ENCODE results near the gene FBXO8. TPM values are rescaled to one million over a fixed set of nuclear protein-coding genes. Genes with fewer than 3 reads are reported as not detected.
A peak's percentile ranks its signal among the peaks of the same experiment; 100 is the strongest.

FBXO8 gene
- total and polyA plus RNA-seq, 4 experiments from 2014 or later: 10.8 to 32.2 (median 26.6) TPM

DNA sequence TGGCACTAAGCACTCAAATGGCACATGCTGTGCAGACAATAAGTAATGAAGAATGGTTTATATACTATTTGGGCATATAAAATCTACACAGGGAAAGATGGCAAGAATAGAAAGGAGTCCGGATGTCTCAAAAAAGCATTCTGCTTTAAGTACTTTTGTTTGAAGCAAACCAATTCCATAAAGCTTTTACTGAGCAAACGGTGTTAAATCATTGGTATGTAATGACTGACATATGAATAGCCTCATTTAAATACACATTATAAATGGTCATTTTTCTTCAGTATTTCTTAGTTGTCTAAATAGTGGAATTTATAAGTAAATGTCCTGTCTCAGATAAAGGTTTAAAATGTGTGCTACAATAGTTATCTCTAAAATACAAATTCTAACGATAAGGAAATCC is 6.0 kb downstream of the FBXO8 start:
- DNase-seq: no peak
- Mint-ChIP-seq H3K4me1 (peaks cover 37 to 69% (median 49%) of the 10 kb centered on the region in 4 donors), H3K9me3 (no peaks in the 10 kb centered on the region), H3K4me3 (no peak overlapping the region), H3K36me3 (peaks cover 23 to 26% of the 10 kb centered on the region in 2 donors), H3K27me3 (no peaks in the 10 kb centered on the region), H3K27ac (peak overlapping the region in 3 of 7 donors; percentile 24 to 59 (median 50))
- Histone ChIP-seq H3K36me3 (ENCODE audit: insufficient read depth, low read length) (no peaks in the 10 kb centered on the region), H3K4me1 (ENCODE audit: insufficient read depth, low read length) (peaks cover 44% of the 10 kb centered on the region), H3K27ac (ENCODE audit: low read depth, low read length) (no peak overlapping the region), H3K9me3 (ENCODE audit: control insufficient read depth in 1 of 2, low read length in 2 of 2) (no peaks in the 10 kb centered on the region), H3K27me3 (ENCODE audit: insufficient read depth, low read length) (no peaks in the 10 kb centered on the region), H3K4me3 (ENCODE audit: low read length in 2 of 2) (no peak overlapping the region)
- intact Hi-C loops (cut with micrococcal nuclease): no loop called here
- CTCF ChIA-PET (ENCODE audit: partially characterized antibody): no interaction called here
- POLR2A ChIA-PET (ENCODE audit: partially characterized antibody): no interaction called here

DNA sequence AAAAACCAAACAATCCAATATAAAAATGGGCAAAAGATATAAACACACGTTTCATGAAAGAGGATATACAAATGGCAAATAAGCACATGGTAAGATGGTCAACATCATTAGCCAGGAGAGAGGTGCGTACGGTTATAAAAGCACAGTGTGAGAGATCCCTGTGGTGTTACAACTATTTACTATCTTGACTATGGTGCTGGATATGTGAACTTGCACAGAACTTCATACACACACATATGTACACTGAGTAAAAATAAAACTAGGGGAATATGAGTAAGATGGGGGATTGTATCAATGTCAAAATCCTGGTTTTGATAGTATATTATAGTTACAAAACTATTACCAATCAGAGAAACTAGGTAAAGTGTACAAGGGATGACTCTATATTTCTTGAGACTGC is 8.4 kb downstream of the FBXO8 start:
- no peak for DNase-seq
- Mint-ChIP-seq H3K4me3 (no peak overlapping the region), H3K9me3 (no peaks in the 10 kb centered on the region), H3K36me3 (peaks cover 22 to 26% of the 10 kb centered on the region in 2 donors), H3K4me1 (peaks cover 27 to 57% (median 43%) of the 10 kb centered on the region in 4 donors), H3K27me3 (no peaks in the 10 kb centered on the region), H3K27ac (peak overlapping the region in 1 of 7 donors; percentile 73)
- ChIA-PET CTCF (ENCODE audit: partially characterized antibody) (no interaction called here), POLR2A (ENCODE audit: partially characterized antibody) (no interaction called here)
- H3K27ac ChIP-seq (ENCODE audit: low read depth, low read length): no peak overlapping the region
- H3K4me3 ChIP-seq (ENCODE audit: low read length in 2 of 2): no peak overlapping the region
- no peaks in the 10 kb centered on the region for H3K36me3 ChIP-seq (ENCODE audit: insufficient read depth, low read length)
- intact Hi-C loops (cut with micrococcal nuclease): no loop called here
- H3K27me3 ChIP-seq (ENCODE audit: insufficient read depth, low read length): no peaks in the 10 kb centered on the region
- H3K4me1 ChIP-seq (ENCODE audit: insufficient read depth, low read length): peaks cover 24% of the 10 kb centered on the region
- no peaks in the 10 kb centered on the region for H3K9me3 ChIP-seq (ENCODE audit: control insufficient read depth in 1 of 2, low read length in 2 of 2)

DNA sequence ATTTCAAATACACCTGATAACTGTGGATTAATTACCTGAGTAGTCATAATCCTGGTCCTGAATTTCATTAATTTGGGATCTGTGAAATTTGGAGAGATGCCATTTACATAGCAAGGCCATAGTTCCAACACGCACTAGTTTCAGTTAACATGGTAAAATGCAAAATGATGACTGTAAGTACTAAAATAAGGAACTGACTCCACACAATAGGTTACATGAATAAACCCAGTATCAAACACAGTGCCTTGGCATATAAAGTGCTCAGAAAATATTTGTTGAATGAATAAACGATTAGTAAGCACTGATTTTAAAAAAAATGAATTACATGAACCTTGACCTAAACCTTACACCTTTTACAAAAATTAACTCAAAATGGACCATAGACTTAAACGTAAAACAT is 9.0 kb downstream of the FBXO8 start:
- no peaks in the 10 kb centered on the region for H3K9me3 ChIP-seq (ENCODE audit: control insufficient read depth in 1 of 2, low read length in 2 of 2)
- no peak for DNase-seq
- Mint-ChIP-seq H3K4me1 (peaks cover 21 to 51% (median 36%) of the 10 kb centered on the region in 4 donors), H3K9me3 (no peaks in the 10 kb centered on the region), H3K27me3 (no peaks in the 10 kb centered on the region), H3K36me3 (peaks cover 18 to 20% of the 10 kb centered on the region in 2 donors), H3K4me3 (peak overlapping the region in 1 of 8 donors; percentile 15), H3K27ac (no peak overlapping the region)
- H3K27ac ChIP-seq (ENCODE audit: low read depth, low read length): no peak overlapping the region
- POLR2A ChIA-PET (ENCODE audit: partially characterized antibody): no interaction called here
- H3K4me3 ChIP-seq (ENCODE audit: low read length in 2 of 2): no peak overlapping the region
- intact Hi-C loops (cut with micrococcal nuclease): loop anchor here (1.0 kb wide), 1 partner anchor 9 kb away; the partner anchor contains the start of genes CEP44 and FBXO8
- CTCF ChIA-PET (ENCODE audit: partially characterized antibody): no interaction called here
- peaks cover 19% of the 10 kb centered on the region for H3K4me1 ChIP-seq (ENCODE audit: insufficient read depth, low read length)
- H3K36me3 ChIP-seq (ENCODE audit: insufficient read depth, low read length): no peaks in the 10 kb centered on the region
- no peaks in the 10 kb centered on the region for H3K27me3 ChIP-seq (ENCODE audit: insufficient read depth, low read length)

DNA sequence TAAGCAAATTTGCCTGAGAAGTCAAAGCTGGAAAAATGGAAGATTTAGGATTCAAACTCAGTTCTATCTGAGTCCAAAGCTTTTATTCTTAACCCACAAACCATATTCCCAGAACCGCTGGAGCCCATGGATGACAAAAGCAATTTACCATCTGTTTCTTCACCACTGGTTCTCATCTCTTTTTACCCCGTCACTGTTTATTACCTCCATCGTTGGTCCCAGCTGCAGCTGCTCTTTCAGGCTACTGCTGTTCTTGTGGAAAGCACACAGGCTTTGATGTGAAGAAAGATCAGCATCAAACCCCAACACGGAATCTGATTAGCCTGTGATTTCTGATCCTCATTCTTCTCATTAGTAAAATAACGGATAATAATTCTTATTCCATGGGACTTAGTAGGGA is 9.5 kb downstream of the FBXO8 start:
- no peak overlapping the region for H3K4me3 Mint-ChIP-seq
- H3K4me1 Mint-ChIP-seq: peaks cover 17 to 46% (median 32%) of the 10 kb centered on the region in 4 donors
- no peak overlapping the region for H3K27ac ChIP-seq (ENCODE audit: low read depth, low read length)
- POLR2A ChIA-PET (ENCODE audit: partially characterized antibody): no interaction called here
- CTCF ChIA-PET (ENCODE audit: partially characterized antibody): no interaction called here
- peaks cover 17% of the 10 kb centered on the region for H3K4me1 ChIP-seq (ENCODE audit: insufficient read depth, low read length)
- H3K27ac Mint-ChIP-seq: peak overlapping the region in 1 of 7 donors; percentile 50
- no peak for DNase-seq
- no peaks in the 10 kb centered on the region for H3K36me3 ChIP-seq (ENCODE audit: insufficient read depth, low read length)
- intact Hi-C loops (cut with micrococcal nuclease): loop anchor here (1.0 kb wide), 1 partner anchor 9 kb away; the partner anchor contains the start of genes CEP44 and FBXO8
- H3K9me3 ChIP-seq (ENCODE audit: control insufficient read depth in 1 of 2, low read length in 2 of 2): no peaks in the 10 kb centered on the region
- no peaks in the 10 kb centered on the region for H3K9me3 Mint-ChIP-seq
- no peaks in the 10 kb centered on the region for H3K27me3 Mint-ChIP-seq
- no peaks in the 10 kb centered on the region for H3K27me3 ChIP-seq (ENCODE audit: insufficient read depth, low read length)
- H3K4me3 ChIP-seq (ENCODE audit: low read length in 2 of 2): no peak overlapping the region
- H3K36me3 Mint-ChIP-seq: peaks cover 14 to 15% of the 10 kb centered on the region in 2 donors

DNA sequence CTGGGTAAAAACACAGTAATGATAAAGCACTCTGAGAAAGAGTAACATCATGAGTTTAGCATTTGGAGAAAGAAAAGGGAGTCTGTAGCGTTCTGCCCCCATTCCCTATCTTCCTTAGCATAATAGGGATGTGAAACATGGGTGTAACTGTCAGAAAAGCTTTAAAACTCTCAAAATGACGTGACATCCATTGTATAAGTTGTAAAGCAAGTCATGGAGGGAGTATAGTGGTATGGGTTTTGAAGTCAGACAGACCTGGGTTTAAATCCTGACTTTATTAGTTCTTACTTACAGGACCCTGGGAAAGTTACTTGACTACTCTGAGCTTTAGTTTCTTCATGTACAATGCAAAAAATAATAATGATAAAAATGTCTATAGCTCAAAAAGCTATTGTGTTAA is 17.1 kb downstream of the FBXO8 start:
- Mint-ChIP-seq H3K27ac (no peak overlapping the region), H3K4me1 (peaks cover 14 to 19% (median 14%) of the 10 kb centered on the region in 4 donors), H3K4me3 (no peak overlapping the region), H3K9me3 (no peaks in the 10 kb centered on the region), H3K27me3 (no peaks in the 10 kb centered on the region), H3K36me3 (peaks cover 18% of the 10 kb centered on the region in 2 donors)
- Histone ChIP-seq H3K36me3 (ENCODE audit: insufficient read depth, low read length) (no peaks in the 10 kb centered on the region), H3K4me3 (ENCODE audit: low read length in 2 of 2) (no peak overlapping the region), H3K9me3 (ENCODE audit: control insufficient read depth in 1 of 2, low read length in 2 of 2) (no peaks in the 10 kb centered on the region), H3K27me3 (ENCODE audit: insufficient read depth, low read length) (no peaks in the 10 kb centered on the region), H3K4me1 (ENCODE audit: insufficient read depth, low read length) (no peaks in the 10 kb centered on the region), H3K27ac (ENCODE audit: low read depth, low read length) (no peak overlapping the region)
- intact Hi-C loops (cut with micrococcal nuclease): no loop called here
- POLR2A ChIA-PET (ENCODE audit: partially characterized antibody): no interaction called here
- CTCF ChIA-PET (ENCODE audit: partially characterized antibody): interaction anchor here (0.7 kb wide), 1 partner anchor 56 kb away, joined by 3 read pairs; no protein-coding TSS in a partner anchor
- no peak for DNase-seq

DNA sequence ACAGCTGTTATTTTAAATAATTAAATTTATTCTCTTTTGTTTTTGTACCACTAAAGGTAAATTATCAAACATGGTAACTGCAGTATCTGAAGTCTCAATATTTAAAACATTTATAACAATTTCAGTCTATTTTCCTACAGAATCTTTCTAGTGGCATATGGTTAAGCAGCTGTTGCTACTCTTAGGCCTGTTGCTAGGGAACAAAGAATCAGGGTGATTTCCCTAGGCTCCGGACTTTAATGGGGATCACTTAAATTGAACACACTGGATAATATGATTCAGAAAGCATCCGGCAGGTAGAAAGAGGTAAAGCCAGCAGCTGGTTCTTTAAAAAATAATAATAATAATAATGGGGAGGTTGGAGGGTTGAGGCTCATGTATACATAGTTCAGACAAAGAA is 17.6 kb downstream of the FBXO8 start:
- no peaks in the 10 kb centered on the region for H3K4me1 ChIP-seq (ENCODE audit: insufficient read depth, low read length)
- DNase-seq: no peak
- Mint-ChIP-seq H3K4me1 (peaks cover 9 to 14% (median 11%) of the 10 kb centered on the region in 4 donors), H3K4me3 (no peak overlapping the region), H3K27ac (no peak overlapping the region), H3K9me3 (no peaks in the 10 kb centered on the region), H3K27me3 (no peaks in the 10 kb centered on the region), H3K36me3 (peaks cover 13% of the 10 kb centered on the region in 2 donors)
- ChIA-PET POLR2A (ENCODE audit: partially characterized antibody) (no interaction called here), CTCF (ENCODE audit: partially characterized antibody) (no interaction called here)
- H3K9me3 ChIP-seq (ENCODE audit: control insufficient read depth in 1 of 2, low read length in 2 of 2): no peaks in the 10 kb centered on the region
- H3K27me3 ChIP-seq (ENCODE audit: insufficient read depth, low read length): no peaks in the 10 kb centered on the region
- H3K4me3 ChIP-seq (ENCODE audit: low read length in 2 of 2): no peak overlapping the region
- no peak overlapping the region for H3K27ac ChIP-seq (ENCODE audit: low read depth, low read length)
- intact Hi-C loops (cut with micrococcal nuclease): no loop called here
- no peaks in the 10 kb centered on the region for H3K36me3 ChIP-seq (ENCODE audit: insufficient read depth, low read length)

DNA sequence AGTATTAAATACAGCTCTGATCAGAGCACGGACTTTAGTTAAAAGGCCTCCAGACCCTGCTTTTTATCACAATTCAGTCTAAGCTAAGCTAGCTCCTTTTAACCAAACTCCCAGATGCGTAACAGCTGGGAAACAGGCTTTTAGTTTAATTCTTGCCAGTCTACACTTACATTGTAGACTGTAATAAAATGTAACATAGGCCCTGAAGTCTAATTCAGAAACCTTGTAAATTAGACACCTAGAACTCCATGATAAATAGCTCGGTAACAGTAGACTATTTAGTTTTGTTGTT is 20.1 kb downstream of the FBXO8 start:
- Histone ChIP-seq H3K9me3 (ENCODE audit: control insufficient read depth in 1 of 2, low read length in 2 of 2) (no peaks in the 10 kb centered on the region), H3K4me3 (ENCODE audit: low read length in 2 of 2) (no peak overlapping the region), H3K4me1 (ENCODE audit: insufficient read depth, low read length) (no peaks in the 10 kb centered on the region), H3K36me3 (ENCODE audit: insufficient read depth, low read length) (no peaks in the 10 kb centered on the region), H3K27ac (ENCODE audit: low read depth, low read length) (no peak overlapping the region), H3K27me3 (ENCODE audit: insufficient read depth, low read length) (no peaks in the 10 kb centered on the region)
- no peaks in the 10 kb centered on the region for H3K27me3 Mint-ChIP-seq
- H3K4me1 Mint-ChIP-seq: peaks cover 5 to 12% (median 9%) of the 10 kb centered on the region in 4 donors
- CTCF ChIA-PET (ENCODE audit: partially characterized antibody): no interaction called here
- H3K27ac Mint-ChIP-seq: no peak overlapping the region
- POLR2A ChIA-PET (ENCODE audit: partially characterized antibody): no interaction called here
- no peaks in the 10 kb centered on the region for H3K9me3 Mint-ChIP-seq
- no peak for DNase-seq
- intact Hi-C loops (cut with micrococcal nuclease): no loop called here
- peaks cover 18 to 22% of the 10 kb centered on the region in 2 donors for H3K36me3 Mint-ChIP-seq
- no peak overlapping the region for H3K4me3 Mint-ChIP-seq

Data from CD4-positive, alpha-beta memory T cell (primary cell).